ENCODE results near the gene ZNF548. TPM values are rescaled to one million over a fixed set of nuclear protein-coding genes. Genes with fewer than 3 reads are reported as not detected.

Gene ZNF548
- total and polyA plus RNA-seq, 2 donors (not counting 1 experiment from before 2014, with no cell fraction given), result 52.5 to 83.8 TPM

DNA sequence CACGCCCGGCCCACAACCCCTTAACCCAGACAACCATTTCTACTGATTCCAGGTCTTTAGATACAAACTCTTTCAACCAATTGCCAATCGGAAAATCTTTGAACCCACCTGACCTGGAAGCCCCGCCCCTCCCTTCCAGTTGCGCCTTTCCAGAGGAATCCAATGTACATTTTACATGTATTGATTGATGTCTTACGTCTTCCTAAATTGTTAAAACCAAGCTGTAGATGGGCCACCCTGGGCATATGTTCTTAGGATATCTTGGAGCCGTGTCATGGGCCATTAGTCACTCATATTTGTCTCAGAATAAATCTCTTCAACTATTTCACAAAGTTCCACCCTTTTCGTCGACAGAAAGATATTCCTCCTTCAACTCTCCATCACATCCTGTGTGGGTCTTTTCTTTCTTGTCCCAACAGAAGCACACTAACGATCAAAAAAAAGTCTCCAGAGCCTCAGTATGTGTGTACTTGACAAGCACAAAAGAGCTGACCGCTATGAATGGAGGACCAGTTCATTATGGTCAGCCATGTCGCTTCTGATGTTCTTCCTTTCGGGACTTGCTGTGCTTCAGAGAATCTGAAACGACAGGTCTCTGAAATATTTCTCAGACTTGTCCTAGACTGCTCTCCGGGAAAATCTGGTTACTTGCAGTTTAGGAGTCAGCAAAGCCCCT is 44.9 kb downstream of the ZNF548 start:
- no peak for DNase-seq
- no peak for TF ChIP-seq EZH2 (IDR thresholded peaks at IDR 0.05; ENCODE audit: borderline replicate concordance, insufficient read depth, low read depth, low read length, poor library complexity, severe bottlenecking)
- Mint-ChIP-seq H3K27ac (peak overlapping the region; percentile 94), H3K4me3 (peak overlapping the region; percentile 99), H3K27me3 (no peaks in the 10 kb centered on the region), H3K4me1 (peaks cover 28% of the 10 kb centered on the region), H3K9me3 (ENCODE audit: insufficient read depth) (no peaks in the 10 kb centered on the region)
- no peak for ATAC-seq (ENCODE audit: low read depth)
- peaks cover 43% of the 10 kb centered on the region for H3K79me2 ChIP-seq (ENCODE audit: control insufficient read depth, insufficient read depth, low read length)
- H3K4me1 ChIP-seq (ENCODE audit: control insufficient read depth in 2 of 2, insufficient read depth in 2 of 2, low read length in 2 of 2), result peaks cover 17% of the 10 kb centered on the region in 2 donors
- peaks cover 4 to 6% of the 10 kb centered on the region in 2 experiments for H3K36me3 ChIP-seq (replicated peaks in 1 of 2; ENCODE audit: control extremely low read depth in 1 of 2, control insufficient read depth in 1 of 2, extremely low read depth in 1 of 2, insufficient read depth in 2 of 2, low read length in 1 of 2)
- CTCF ChIA-PET, result interaction anchor here (1.5 kb wide), 1 partner anchor 29 kb away, joined by 3 read pairs; no protein-coding TSS in a partner anchor
- peak overlapping the region; percentile 61 to 81 (median 69) for H3K4me3 ChIP-seq (ENCODE audit: control extremely low read depth in 1 of 5, extremely low read depth in 1 of 5, insufficient read depth in 1 of 5, low read depth in 2 of 5, low read length in 4 of 5)
- H3K27ac ChIP-seq (ENCODE audit: low read length in 2 of 2), result no peak overlapping the region
- H3K9ac ChIP-seq (ENCODE audit: low read length), result peak overlapping the region; percentile 85
- H3K9me3 ChIP-seq (ENCODE audit: control extremely low read depth in 1 of 3, control insufficient read depth in 2 of 3, insufficient read depth in 1 of 3, low read length in 2 of 3), result no peaks in the 10 kb centered on the region
- POLR2A ChIA-PET, result no interaction called here
- intact Hi-C loops (cut with micrococcal nuclease), result loop anchor here (1.0 to 10.0 kb wide), 15 partner anchors 23 to 1042 kb away; partner anchors contain the start of genes TRAPPC2B, ZNF134, ZNF17 and ZNF417
- H2AFZ ChIP-seq (ENCODE audit: insufficient read depth, low read depth, low read length, poor library complexity, severe bottlenecking), result peak overlapping the region; percentile 87
- WGBS (ENCODE audit: insufficient coverage), result 30% methylated on average over 11 of the region's 15 CpGs
- no peaks in the 10 kb centered on the region for H3K27me3 ChIP-seq (replicated peaks in 1 of 4; ENCODE audit: control extremely low read depth in 1 of 4, control insufficient read depth in 3 of 4, insufficient read depth in 4 of 4, low read length in 3 of 4)
- no peaks in the 10 kb centered on the region for H4K20me1 ChIP-seq (ENCODE audit: control insufficient read depth, insufficient read depth, low read length, poor library complexity, severe bottlenecking)
- peak overlapping the region; percentile 99 for H3K4me2 ChIP-seq (replicated peaks; ENCODE audit: low read depth, low read length, poor library complexity, severe bottlenecking)

DNA sequence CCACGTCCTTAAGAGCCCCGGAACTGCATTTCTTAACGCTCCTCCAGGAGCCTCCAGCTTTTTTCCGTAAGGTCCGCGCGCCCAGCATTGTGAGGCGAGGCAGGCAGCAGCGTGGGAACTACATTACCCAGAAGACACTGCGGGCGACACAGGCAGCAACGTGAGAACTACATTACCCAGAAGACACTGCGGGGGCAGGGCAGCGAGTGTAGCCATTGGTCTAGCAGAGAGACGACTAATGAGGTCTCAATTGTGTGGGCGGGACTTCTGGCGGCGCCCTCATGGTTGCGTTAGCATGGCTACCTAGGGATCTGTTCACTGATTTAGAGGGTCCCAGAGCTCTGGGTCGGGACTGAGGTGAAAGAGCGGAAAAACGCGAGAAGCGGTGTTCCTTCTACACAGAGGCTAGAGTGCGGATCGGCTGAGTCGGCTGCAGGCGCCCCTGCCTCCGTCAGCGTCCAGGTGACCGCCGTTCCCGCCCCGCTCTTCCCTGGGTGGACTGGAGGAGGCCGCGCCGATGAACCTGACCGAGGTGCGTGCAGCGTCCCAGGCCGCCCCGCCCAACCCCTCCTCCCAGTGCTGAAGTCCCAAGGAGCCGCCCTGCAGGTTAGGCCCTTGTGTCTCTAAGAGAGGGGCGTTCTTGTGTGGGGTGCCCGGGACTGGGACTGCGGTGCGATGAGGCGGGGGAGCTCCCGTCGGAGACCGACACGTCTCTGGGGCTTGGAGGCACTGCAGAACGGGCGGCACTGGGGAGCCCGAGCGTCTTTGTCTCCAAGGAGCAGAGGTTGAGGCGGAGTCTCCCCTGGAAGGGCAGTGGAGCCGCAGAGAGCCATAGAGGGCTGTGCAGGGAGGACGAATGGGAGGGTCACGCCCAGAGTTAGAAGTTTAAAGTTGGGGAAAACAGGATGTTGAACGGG is 45.7 kb downstream of the ZNF548 start, which contains the start of gene ZNF749:
TSS of gene ZNF749 (plus strand) at position 264 of the 917 bp plus-strand sequence. CDS start at position 518, 254 bp downstream.
- intact Hi-C loops (cut with micrococcal nuclease), result loop anchor here (1.0 to 10.0 kb wide), 15 partner anchors 24 to 1043 kb away; partner anchors contain the start of genes TRAPPC2B, ZNF134, ZNF17 and ZNF417
- Histone ChIP-seq H3K9ac (ENCODE audit: low read length) (peak within 1 kb of the TSS; percentile 85), H3K79me2 (ENCODE audit: control insufficient read depth, insufficient read depth, low read length) (peaks cover 51% of the 10 kb centered on the region), H3K27ac (ENCODE audit: low read length in 2 of 2) (peak within 1 kb of the TSS; percentile 18 to 78), H3K36me3 (replicated peaks in 1 of 2; ENCODE audit: control extremely low read depth in 1 of 2, control insufficient read depth in 1 of 2, extremely low read depth in 1 of 2, insufficient read depth in 2 of 2, low read length in 1 of 2) (peaks cover 4 to 6% of the 10 kb centered on the region in 2 experiments), H4K20me1 (ENCODE audit: control insufficient read depth, insufficient read depth, low read length, poor library complexity, severe bottlenecking) (no peaks in the 10 kb centered on the region), H3K4me3 (ENCODE audit: control extremely low read depth in 1 of 5, extremely low read depth in 1 of 5, insufficient read depth in 1 of 5, low read depth in 2 of 5, low read length in 4 of 5) (peak within 1 kb of the TSS; percentile 61 to 81 (median 69)), H3K9me3 (ENCODE audit: control extremely low read depth in 1 of 3, control insufficient read depth in 2 of 3, insufficient read depth in 1 of 3, low read length in 2 of 3) (peaks cover 0 to 1% (median 0%) of the 10 kb centered on the region in 3 donors), H2AFZ (ENCODE audit: insufficient read depth, low read depth, low read length, poor library complexity, severe bottlenecking) (peak within 1 kb of the TSS; percentile 87), H3K27me3 (replicated peaks in 1 of 4; ENCODE audit: control extremely low read depth in 1 of 4, control insufficient read depth in 3 of 4, insufficient read depth in 4 of 4, low read length in 3 of 4) (no peaks in the 10 kb centered on the region), H3K4me1 (ENCODE audit: control insufficient read depth in 2 of 2, insufficient read depth in 2 of 2, low read length in 2 of 2) (peaks cover 17% of the 10 kb centered on the region in 2 donors), H3K4me2 (replicated peaks; ENCODE audit: low read depth, low read length, poor library complexity, severe bottlenecking) (peak within 1 kb of the TSS; percentile 99)
- ChIA-PET CTCF (interaction anchor here (1.5 kb wide), 1 partner anchor 29 kb away, joined by 3 read pairs; no protein-coding TSS in a partner anchor), POLR2A (interaction anchor here (0.5 kb wide), 1 partner anchor 841 kb away, joined by 5 read pairs; no protein-coding TSS in a partner anchor)
- peak; percentile 97 for DNase-seq
- peak within 1 kb of the TSS; percentile 99 for H3K4me3 Mint-ChIP-seq
- under 1% methylated on average over 56 of the region's 61 CpGs for WGBS (ENCODE audit: insufficient coverage)
- H3K27ac Mint-ChIP-seq, result peak within 1 kb of the TSS; percentile 94
- H3K27me3 Mint-ChIP-seq, result no peaks in the 10 kb centered on the region
- no peak for TF ChIP-seq EZH2 (IDR thresholded peaks at IDR 0.05; ENCODE audit: borderline replicate concordance, insufficient read depth, low read depth, low read length, poor library complexity, severe bottlenecking)
- TF ChIP-seq, protein P1, sequence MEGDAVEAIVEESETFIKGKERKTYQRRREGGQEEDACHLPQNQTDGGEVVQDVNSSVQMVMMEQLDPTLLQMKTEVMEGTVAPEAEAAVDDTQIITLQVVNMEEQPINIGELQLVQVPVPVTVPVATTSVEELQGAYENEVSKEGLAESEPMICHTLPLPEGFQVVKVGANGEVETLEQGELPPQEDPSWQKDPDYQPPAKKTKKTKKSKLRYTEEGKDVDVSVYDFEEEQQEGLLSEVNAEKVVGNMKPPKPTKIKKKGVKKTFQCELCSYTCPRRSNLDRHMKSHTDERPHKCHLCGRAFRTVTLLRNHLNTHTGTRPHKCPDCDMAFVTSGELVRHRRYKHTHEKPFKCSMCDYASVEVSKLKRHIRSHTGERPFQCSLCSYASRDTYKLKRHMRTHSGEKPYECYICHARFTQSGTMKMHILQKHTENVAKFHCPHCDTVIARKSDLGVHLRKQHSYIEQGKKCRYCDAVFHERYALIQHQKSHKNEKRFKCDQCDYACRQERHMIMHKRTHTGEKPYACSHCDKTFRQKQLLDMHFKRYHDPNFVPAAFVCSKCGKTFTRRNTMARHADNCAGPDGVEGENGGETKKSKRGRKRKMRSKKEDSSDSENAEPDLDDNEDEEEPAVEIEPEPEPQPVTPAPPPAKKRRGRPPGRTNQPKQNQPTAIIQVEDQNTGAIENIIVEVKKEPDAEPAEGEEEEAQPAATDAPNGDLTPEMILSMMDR (IDR thresholded peaks at IDR 0.05), result no peak
- no peaks in the 10 kb centered on the region for H3K9me3 Mint-ChIP-seq (ENCODE audit: insufficient read depth)
- ATAC-seq (ENCODE audit: low read depth), result peak; percentile 100
- H3K4me1 Mint-ChIP-seq, result peaks cover 28% of the 10 kb centered on the region

Measured in B cell (primary cell).